SK-N-MC (cell line): ENCODE data around the gene COL18A1.

Experiments
- DNase-seq: peaks from one replicate; pipeline ENCODE4 v3.0.0-alpha.2; 2011; ENCODE audit warnings: low read depth, low spot score
- H3K27ac ChIP-seq: fragments of 200-600 bp; sonication (generic); 2 replicates; pipeline ENCODE4 v1.5.1; 2016; ENCODE audit warnings: mixed run types
- H3K36me3 ChIP-seq: fragments of 200-600 bp; sonication (generic); 2 replicates; pipeline ENCODE4 v1.6.1; 2017; ENCODE audit warnings: antibody characterized with exemption, low read length, mixed read lengths; ENCODE audit not compliant: insufficient read depth
- H3K4me3 ChIP-seq: fragments of 200-600 bp; sonication (generic); 2 replicates; pipeline ENCODE4 v1.5.1; 2016
- H3K9ac ChIP-seq: fragments of 200-600 bp; sonication (generic); 2 replicates; pipeline ENCODE4 v1.8.0; 2017; ENCODE audit warnings: mixed run types, mixed read lengths; ENCODE audit not compliant: insufficient read length
- H3K9me3 ChIP-seq: fragments of 200-600 bp; sonication (generic); 2 replicates; pipeline ENCODE4 v1.6.1; 2017; ENCODE audit warnings: low read depth, mild to moderate bottlenecking, antibody characterized with exemption, low read length, moderate library complexity, mixed read lengths
- EZH2 ChIP-seq: fragments of 200-600 bp; sonication (generic); IDR thresholded peaks from one replicate; pipeline ENCODE4 v1.6.1; 2017; ENCODE audit warnings: antibody characterized with exemption
- FOXP2 ChIP-seq: optimal IDR thresholded peaks from 2 replicates; pipeline ENCODE3; 2011; ENCODE audit warnings: mild to moderate bottlenecking, moderate library complexity; ENCODE audit not compliant: insufficient read depth; ENCODE audit errors: extremely low read length, control extremely low read depth
- POLR2AphosphoS5 ChIP-seq: IDR thresholded peaks from 2 replicates; pipeline ENCODE4 v1.6.1; 2012; ENCODE audit warnings: mild to moderate bottlenecking, low read depth, low read length, borderline replicate concordance

COL18A1 gene

DNA sequence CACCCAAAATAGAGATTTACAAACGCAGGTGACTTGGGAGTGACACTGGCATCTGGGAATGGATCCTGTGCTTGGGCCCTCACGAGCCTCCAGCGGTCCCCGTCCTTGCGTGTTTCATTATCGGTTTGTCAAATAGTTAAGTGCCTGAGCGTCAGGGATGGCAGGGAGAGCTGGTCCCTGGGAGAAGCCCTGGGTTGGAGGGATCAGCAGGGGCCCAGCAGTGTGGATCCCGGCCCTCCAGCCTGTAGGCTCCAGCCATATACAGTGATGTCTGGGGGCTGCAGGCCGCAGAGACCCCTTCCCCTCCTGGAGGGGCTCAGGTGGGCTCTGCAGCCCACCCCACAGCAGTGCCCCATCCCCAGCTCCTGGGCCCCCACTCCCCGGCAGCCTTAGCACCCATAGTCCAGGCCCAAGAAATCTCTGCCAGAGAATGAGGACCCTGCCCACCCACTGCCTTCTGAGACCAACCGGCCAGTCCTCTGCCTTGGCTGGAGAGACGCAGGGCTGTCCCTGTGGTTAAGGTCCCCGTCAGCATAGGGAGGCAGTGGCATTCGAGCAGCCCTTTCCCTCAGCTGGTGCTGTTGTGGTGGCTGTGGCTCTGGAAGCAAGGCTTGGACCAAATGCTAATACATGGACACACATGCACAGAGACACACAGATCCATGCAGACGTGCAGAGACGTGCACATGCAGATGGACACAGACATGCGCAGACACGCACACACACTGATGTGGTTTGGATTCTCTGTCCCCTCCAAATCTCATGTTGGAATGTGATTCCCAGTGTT lies 139.7 kb downstream of the COL18A1 start:
- TF ChIP-seq FOXP2: no peak
- no peak for DNase-seq
- H3K9me3 ChIP-seq: no peaks in the 10 kb centered on the region
- no peak overlapping the region for H3K4me3 ChIP-seq
- no peaks in the 10 kb centered on the region for H3K36me3 ChIP-seq
- H3K9ac ChIP-seq: no peak overlapping the region
- H3K27ac ChIP-seq: no peak overlapping the region

- Histone ChIP-seq H3K9me3 (no peaks in the 10 kb centered on the region), H3K4me3 (no peak overlapping the region), H3K9ac (no peak overlapping the region), H3K27ac (no peak overlapping the region), H3K36me3 (no peaks in the 10 kb centered on the region)
- no peak for DNase-seq
- TF ChIP-seq EZH2: no peak
- TF ChIP-seq FOXP2: no peak
- TF ChIP-seq POLR2AphosphoS5: no peak
Observed at GRCh38 chr21:45545236-45545570, 140.2 kb downstream of the COL18A1 start.

GRCh38 chr21:45545691-45546531 lies 140.9 kb downstream of the COL18A1 start:
- H3K4me3 ChIP-seq: no peak overlapping the region
- H3K9me3 ChIP-seq: no peaks in the 10 kb centered on the region
- H3K36me3 ChIP-seq: no peaks in the 10 kb centered on the region
- TF ChIP-seq POLR2AphosphoS5 (no peak), FOXP2 (no peak), EZH2 (no peak)
- no peak overlapping the region for H3K27ac ChIP-seq
- DNase-seq: no peak
- no peak overlapping the region for H3K9ac ChIP-seq

DNA sequence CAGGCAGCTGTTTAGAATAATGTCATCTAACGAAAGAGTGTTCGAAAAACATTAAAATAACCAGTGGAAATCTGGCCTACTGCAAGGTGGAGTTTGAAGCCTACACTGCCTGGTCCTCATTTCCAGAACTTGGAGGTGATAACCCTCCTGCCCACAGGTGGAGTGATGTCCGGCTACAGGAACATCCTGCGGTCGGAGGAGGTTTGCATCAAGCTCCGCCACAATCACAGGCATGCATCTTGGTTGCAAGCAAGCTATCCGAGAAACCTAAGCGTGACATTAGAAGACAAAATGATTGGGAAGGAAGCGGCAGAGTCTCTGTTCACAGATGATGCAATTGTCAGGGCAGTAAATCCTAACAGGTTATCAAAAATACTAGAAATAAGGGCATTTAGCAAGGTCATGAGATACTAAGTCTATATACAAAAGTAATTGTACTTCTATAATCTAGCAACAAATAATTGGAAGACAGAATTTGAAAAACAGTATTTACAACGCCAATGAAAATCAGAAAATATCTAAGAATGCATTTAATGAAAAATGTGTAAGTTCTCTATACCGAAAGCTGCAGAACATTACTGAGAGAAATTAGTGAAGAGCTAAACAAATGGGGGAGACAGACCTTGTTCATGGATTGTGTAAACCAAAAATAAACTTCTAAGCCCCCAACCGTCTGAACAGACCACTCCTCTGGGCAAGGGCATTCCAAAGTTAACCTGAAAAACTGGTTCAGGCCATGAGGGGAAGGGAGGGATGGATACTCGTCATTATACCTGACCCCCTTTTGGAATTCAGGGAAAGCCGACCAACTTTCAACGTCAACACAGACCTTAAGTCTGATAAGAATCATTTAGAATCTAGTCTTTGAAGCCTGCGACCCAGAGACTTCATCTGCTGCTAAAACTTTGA lies 141.9 kb downstream of the COL18A1 start:
- Histone ChIP-seq H3K4me3 (no peak overlapping the region), H3K9me3 (no peaks in the 10 kb centered on the region), H3K9ac (no peak overlapping the region), H3K36me3 (no peaks in the 10 kb centered on the region), H3K27ac (no peak overlapping the region)
- no peak for DNase-seq
- TF ChIP-seq POLR2AphosphoS5 (no peak), EZH2 (no peak), FOXP2 (no peak)

DNA sequence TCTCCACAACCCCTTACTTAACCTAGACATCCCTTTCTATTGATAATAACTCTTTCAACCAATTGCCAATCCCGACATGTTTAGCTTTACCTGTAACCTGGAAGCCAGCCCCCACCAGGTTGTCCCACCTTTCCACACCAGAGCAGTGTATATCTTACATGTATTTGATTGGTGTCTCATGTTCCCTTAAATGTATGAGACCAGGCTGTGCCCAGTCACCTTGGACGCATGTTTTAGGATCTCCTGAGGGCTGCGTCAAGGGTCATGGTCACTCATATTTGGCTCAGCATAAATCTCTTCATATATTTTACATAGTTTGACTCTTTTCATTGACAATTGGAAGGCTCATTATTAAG lies 142.6 kb downstream of the COL18A1 start:
- no peak overlapping the region for H3K9ac ChIP-seq
- no peak overlapping the region for H3K27ac ChIP-seq
- H3K4me3 ChIP-seq: no peak overlapping the region
- DNase-seq: no peak
- no peaks in the 10 kb centered on the region for H3K36me3 ChIP-seq
- no peak for TF ChIP-seq EZH2
- no peaks in the 10 kb centered on the region for H3K9me3 ChIP-seq

- H3K9ac ChIP-seq: no peak overlapping the region
- no peak for DNase-seq
- H3K4me3 ChIP-seq: no peak overlapping the region
- no peak overlapping the region for H3K27ac ChIP-seq
- H3K9me3 ChIP-seq: no peaks in the 10 kb centered on the region
- H3K36me3 ChIP-seq: no peaks in the 10 kb centered on the region
- TF ChIP-seq EZH2: no peak
- TF ChIP-seq FOXP2: no peak
- TF ChIP-seq POLR2AphosphoS5: no peak
Observed at GRCh38 chr21:45548711-45549491, 143.9 kb downstream of the COL18A1 start.

DNA sequence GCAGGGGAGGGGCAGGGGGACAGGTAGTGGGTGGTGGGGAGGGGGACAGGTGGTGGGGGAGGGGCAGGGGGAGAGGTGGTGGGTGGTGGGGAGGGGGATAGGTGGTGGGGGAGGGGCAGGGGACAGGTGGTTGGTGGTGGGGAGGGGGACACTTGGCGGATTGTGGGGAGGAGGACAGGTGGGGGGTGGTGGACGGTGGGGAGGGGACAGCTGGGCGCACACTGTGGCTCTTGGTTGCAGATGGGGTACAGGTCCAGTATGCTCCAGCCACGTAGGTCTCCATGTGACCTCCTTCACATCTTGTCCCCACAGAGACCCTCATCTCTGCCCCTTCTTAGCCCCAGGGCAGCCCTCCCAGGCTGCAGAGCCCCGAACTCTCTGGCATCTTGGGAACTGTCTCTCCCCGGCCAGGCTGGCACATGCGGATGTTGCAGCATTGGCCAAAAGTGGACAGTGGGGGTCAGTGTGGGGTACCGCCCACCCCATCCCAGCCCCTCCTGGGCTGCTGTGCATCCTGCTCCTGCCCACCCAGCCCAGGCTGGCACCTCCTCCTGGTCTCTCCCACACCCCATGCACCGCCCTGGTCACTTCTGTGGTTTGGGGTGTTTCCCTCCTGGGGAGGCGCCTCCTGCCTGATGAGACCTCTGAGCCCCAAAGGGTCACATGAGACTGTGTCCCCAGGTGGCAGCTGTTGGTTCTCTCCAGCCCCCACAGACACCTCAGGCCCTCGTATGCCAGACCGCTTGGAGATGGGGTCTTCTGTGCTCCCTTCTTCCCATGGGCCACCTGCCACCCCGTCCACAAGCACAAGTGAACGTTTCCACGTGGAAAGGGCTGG lies 144.9 kb downstream of the COL18A1 start:
- H3K27ac ChIP-seq: no peak overlapping the region
- no peak for DNase-seq
- no peaks in the 10 kb centered on the region for H3K36me3 ChIP-seq
- no peak overlapping the region for H3K9ac ChIP-seq
- TF ChIP-seq POLR2AphosphoS5 (no peak), FOXP2 (no peak), EZH2 (no peak)
- no peak overlapping the region for H3K4me3 ChIP-seq
- no peaks in the 10 kb centered on the region for H3K9me3 ChIP-seq
